ENCODE results near the gene PBX1.

The PBX1 gene

GRCh38 chr1:164824542-164824941 is 265.6 kb downstream of the PBX1 start:
- DNase-seq (ENCODE audit: extremely low read depth, low read depth): no peak
- no peak for TF ChIP-seq CTCF (IDR thresholded peaks at IDR 0.05; ENCODE audit: low read depth, low read length)

GRCh38 chr1:164830628-164831027 is 271.6 kb downstream of the PBX1 start:
- TF ChIP-seq CTCF (IDR thresholded peaks at IDR 0.05; ENCODE audit: low read depth, low read length): no peak
- no peak for DNase-seq (ENCODE audit: extremely low read depth, low read depth)

GRCh38 chr1:164834641-164835040 is 275.7 kb downstream of the PBX1 start:
- TF ChIP-seq CTCF (IDR thresholded peaks at IDR 0.05; ENCODE audit: low read depth, low read length): no peak
- no peak for DNase-seq (ENCODE audit: extremely low read depth, low read depth)

GRCh38 chr1:164836614-164837018 is 277.6 kb downstream of the PBX1 start:
- no peak for TF ChIP-seq CTCF (IDR thresholded peaks at IDR 0.05; ENCODE audit: low read depth, low read length)

GRCh38 chr1:164838786-164839185 is 279.8 kb downstream of the PBX1 start:
- no peak for DNase-seq (ENCODE audit: extremely low read depth, low read depth)

More at GRCh38 chr1:164836614-164837018, 277.6 kb downstream of the PBX1 start:
- no peak for DNase-seq (ENCODE audit: extremely low read depth, low read depth)

GRCh38 chr1:164840936-164841335 is 282.0 kb downstream of the PBX1 start:
- no peak for DNase-seq (ENCODE audit: extremely low read depth, low read depth)
- no peak for TF ChIP-seq CTCF (IDR thresholded peaks at IDR 0.05; ENCODE audit: low read depth, low read length)

More at GRCh38 chr1:164838786-164839185, 279.8 kb downstream of the PBX1 start:
- TF ChIP-seq CTCF (IDR thresholded peaks at IDR 0.05; ENCODE audit: low read depth, low read length): no peak

GRCh38 chr1:164841702-164842465 is 282.9 kb downstream of the PBX1 start:
- DNase-seq (ENCODE audit: extremely low read depth, low read depth): no peak
- TF ChIP-seq CTCF (IDR thresholded peaks at IDR 0.05; ENCODE audit: low read depth, low read length): no peak

Data from AG09319 (cell line).